Measurements from ENCODE around the gene CCR6.

CCR6 gene

GRCh38 chr6:167122041-167122826 is 662 bp upstream of the CCR6 start:
- DNase-seq: no peak

- DNase-seq: no peak
These were observed 1.9 kb downstream of the CCR6 start for GRCh38 chr6:167124753-167125152.

GRCh38 chr6:167125410-167125809 is 2.5 kb downstream of the CCR6 start:
- DNase-seq: no peak

GRCh38 chr6:167125855-167126349 is 3.0 kb downstream of the CCR6 start:
- no peak for DNase-seq

GRCh38 chr6:167127785-167128531 is 5.1 kb downstream of the CCR6 start:
- no peak for DNase-seq

- DNase-seq: no peak
These were observed 6.3 kb downstream of the CCR6 start for GRCh38 chr6:167129159-167129558.

GRCh38 chr6:167129562-167129961 is 6.7 kb downstream of the CCR6 start:
- no peak for DNase-seq

GRCh38 chr6:167130008-167130677 is 7.2 kb downstream of the CCR6 start:
- DNase-seq: no peak

GRCh38 chr6:167130712-167131684 is 8.1 kb downstream of the CCR6 start:
- no peak for DNase-seq

- no peak for DNase-seq
These were observed 11.8 kb downstream of the CCR6 start for GRCh38 chr6:167134448-167135328.

- DNase-seq: no peak
These were observed 13.5 kb downstream of the CCR6 start for GRCh38 chr6:167136376-167136775.

GRCh38 chr6:167137081-167137480 is 14.2 kb downstream of the CCR6 start:
- DNase-seq: no peak

GRCh38 chr6:167137881-167138280 is 15.0 kb downstream of the CCR6 start:
- DNase-seq: no peak

- DNase-seq: no peak
These were observed 16.9 kb downstream of the CCR6 start for GRCh38 chr6:167139761-167140160.

GRCh38 chr6:167140589-167141474 is 17.9 kb downstream of the CCR6 start:
- no peak for DNase-seq

GRCh38 chr6:167141667-167142432 is 19.0 kb downstream of the CCR6 start:
- no peak for DNase-seq

GRCh38 chr6:167142433-167142761 is 19.5 kb downstream of the CCR6 start:
- no peak for DNase-seq

GRCh38 chr6:167143041-167143440 is 20.1 kb downstream of the CCR6 start:
- DNase-seq: no peak

- no peak for DNase-seq
These were observed 22.6 kb downstream of the CCR6 start for GRCh38 chr6:167145461-167145860.

- no peak for DNase-seq
These were observed 23.2 kb downstream of the CCR6 start for GRCh38 chr6:167146135-167146534.

All from amniotic stem cell (primary cell).